GM19099 (cell line): ENCODE measurements around the gene RHEX.

Source experiments
- POLR2A ChIP-seq: IDR thresholded peaks from 3 replicates; pipeline ENCODE4 v1.6.1; 2011; ENCODE audit warnings: low read depth; ENCODE audit not compliant: insufficient read length; ENCODE audit errors: extremely low read depth

RHEX gene

DNA sequence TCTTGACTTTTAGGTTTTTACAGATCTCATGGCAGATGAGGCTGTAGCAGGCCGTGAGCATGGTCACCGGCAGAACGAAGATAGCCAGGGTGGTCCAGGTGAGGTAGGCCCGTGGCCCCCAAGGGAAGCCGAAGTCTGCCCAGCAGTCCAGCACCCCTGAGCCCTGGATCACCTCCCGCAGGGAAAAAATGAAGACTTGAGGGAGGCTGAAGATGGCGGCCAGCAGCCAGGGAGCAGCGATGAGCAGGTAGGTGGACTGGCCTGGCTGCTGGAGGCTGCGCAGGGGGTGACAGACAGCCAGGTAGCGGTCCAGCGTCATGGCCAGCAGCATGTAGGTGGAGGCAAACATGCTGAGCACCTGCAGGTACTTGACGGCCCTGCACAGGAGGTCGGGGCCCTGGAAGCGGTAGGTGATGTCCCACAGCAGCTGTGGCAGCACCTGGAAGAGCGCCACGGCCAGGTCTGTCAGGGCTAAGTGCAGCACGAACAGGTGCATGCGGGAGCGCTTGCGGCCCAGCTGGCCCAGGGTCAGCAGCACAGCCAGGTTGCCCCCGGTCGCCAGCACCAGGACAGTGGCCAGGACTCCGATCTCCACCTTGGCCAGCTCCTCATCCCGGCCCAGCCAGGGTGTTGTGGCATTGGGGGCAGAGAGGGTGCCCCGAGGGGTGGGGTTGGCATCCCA lies 63.4 kb downstream of the RHEX start:
- TF ChIP-seq POLR2A = no peak

GRCh38 chr1:206116873-206117150 lies 63.8 kb downstream of the RHEX start:
- no peak for TF ChIP-seq POLR2A

- no peak for TF ChIP-seq POLR2A
Measured at GRCh38 chr1:206117151-206117948, 64.4 kb downstream of the RHEX start, which contains the start of gene AVPR1B. Gene AVPR1B (minus strand): TSS chr1:206117388. CDS start chr1:206116890, 498 bp downstream.

GRCh38 chr1:206120406-206120805 lies 67.4 kb downstream of the RHEX start:
- no peak for TF ChIP-seq POLR2A

- TF ChIP-seq POLR2A = no peak
Measured at GRCh38 chr1:206121269-206121668, 68.3 kb downstream of the RHEX start.

DNA sequence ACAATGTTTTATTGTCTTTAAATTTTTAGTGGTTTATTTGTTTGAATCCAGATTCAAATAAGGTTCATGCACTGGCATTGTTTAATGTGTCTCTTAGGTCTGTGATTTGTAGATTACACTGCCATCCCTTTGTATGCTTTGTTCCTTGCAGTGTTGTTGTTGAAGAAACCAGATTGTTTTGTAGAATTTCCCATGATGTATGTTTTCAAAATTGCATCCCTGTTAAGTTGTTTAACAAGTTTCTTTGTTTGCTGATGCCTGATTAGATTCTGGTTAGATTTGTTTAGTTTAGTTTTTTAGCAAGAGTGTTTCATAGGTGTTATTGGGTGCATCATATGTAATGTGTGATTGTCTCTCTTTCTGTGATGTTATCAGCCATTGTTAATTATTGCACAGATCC lies 69.7 kb downstream of the RHEX start:
- no peak for TF ChIP-seq POLR2A

GRCh38 chr1:206125346-206125745 lies 72.4 kb downstream of the RHEX start:
- TF ChIP-seq POLR2A = no peak

DNA sequence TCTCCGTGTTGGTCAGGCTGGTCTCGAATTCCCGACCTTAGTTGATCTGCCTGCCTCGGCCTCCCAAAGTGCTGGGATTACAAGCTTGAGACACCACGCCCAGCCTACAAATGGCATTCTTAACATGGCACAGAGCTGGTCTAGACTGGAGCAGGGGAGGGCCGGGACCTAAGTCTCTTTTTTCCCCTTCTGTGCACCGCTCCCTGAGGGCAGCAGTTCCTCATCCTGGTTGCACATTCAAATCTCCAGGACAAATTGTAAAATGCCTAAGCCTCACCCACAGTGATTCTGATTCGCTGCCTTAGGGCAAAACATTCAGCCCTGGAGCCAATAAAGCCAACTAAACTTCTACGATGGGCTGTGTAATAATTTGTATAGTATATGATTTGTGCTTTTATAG lies 74.4 kb downstream of the RHEX start:
- no peak for TF ChIP-seq POLR2A

DNA sequence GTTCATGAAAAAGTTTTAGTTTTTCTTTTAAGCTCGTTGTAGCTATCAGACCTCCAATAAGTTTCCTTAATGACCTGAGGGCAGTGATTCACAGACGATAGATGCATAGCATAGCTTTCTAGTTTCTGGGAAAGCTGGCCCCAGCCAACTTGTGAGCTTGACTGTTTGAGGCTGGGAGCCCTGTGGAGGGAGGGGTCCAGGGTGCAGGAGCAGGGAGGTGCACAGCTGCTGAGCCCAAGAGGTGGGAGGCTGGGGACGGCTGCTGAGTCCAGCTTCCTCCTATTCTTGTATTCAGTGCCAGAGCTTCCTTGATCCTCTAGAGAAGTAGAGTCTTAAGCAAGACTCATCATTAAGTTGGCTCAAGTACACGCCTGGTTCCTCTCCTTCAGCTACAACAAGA lies 75.2 kb downstream of the RHEX start:
- no peak for TF ChIP-seq POLR2A

- no peak for TF ChIP-seq POLR2A
Measured at GRCh38 chr1:206131037-206131436, 78.1 kb downstream of the RHEX start.

- no peak for TF ChIP-seq POLR2A
Measured at GRCh38 chr1:206133751-206134415, 80.9 kb downstream of the RHEX start.

- TF ChIP-seq POLR2A = no peak
Measured at GRCh38 chr1:206135248-206135647, 82.3 kb downstream of the RHEX start.

DNA sequence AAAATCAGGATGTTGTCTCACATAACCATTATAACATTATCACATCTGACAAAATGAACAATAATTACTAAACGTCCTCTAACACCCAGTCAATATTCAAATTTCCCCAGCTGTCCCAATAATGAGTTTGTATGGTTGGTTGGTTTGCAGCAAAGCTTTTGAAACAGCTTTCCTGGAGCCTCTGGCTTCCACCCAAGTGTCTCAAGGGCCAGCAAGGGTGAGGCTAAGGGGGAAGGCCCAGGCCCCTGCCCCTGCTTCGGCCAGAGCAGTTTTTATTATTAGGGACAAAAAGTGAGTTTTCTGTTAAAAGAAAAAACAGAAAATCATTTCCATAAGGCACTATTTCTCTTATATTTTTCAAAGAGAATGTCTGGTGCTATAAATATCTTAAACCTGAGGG lies 83.3 kb downstream of the RHEX start:
- TF ChIP-seq POLR2A = no peak

DNA sequence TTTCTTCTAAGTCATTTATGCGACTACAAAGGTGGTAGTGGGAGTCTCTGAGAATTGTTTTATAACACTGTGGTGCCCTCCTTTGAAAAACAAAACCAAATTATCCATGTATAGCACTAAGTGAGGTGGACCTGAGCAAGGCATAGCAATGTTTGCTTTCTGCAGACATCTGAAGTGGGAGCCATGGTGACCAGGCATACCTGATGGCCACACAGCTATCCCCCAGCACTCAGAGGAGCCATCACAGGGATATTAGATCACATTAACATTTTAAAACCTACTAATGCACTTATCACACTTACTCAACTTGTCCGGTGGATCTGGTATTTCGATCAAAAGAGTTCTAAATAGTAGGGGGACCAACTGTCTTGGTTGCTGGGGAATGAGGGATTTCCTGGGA lies 89.0 kb downstream of the RHEX start:
- no peak for TF ChIP-seq POLR2A

- no peak for TF ChIP-seq POLR2A
Measured at GRCh38 chr1:206142770-206143169, 89.8 kb downstream of the RHEX start.
